ENCODE measurements around the gene DESI2. TPM values are rescaled to one million over a fixed set of nuclear protein-coding genes. Genes with fewer than 3 reads are reported as not detected.

Gene DESI2
- polyA plus RNA-seq, 1 of the 3 experiments (the other 2 are of a cell fraction), result 14.0 TPM

DNA sequence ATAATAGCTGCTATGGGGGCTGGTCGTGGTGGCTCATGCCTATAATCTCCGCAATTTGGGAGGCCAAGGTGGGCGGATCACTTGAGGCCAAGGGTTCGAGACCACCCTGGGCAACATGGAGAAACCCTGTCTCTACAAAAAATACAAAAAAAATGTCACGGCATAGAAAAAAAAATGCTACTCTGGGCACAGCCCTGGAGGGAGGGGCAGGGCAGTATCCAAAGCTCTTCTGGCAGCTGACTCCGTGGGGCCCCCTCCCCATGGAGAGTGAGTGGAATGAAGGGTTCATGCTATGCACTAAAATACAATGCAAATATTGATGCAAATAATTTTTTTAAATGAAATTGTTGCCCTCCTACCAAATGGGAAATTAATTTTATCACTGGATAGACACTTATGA lies 78.7 kb downstream of the DESI2 start:
- WGBS (ENCODE audit: low lambda C conversion rate), result 85% methylated on average over 6 of the region's 6 CpGs
- CTCF ChIA-PET, result no interaction called here

More for the DNA sequence above, 78.7 kb downstream of the DESI2 start:
- H3K9ac ChIP-seq, result no peak overlapping the region
- no peaks in the 10 kb centered on the region for H3K9me2 ChIP-seq
- H3K79me2 ChIP-seq (ENCODE audit: insufficient read depth), result no peaks in the 10 kb centered on the region
- no peaks in the 10 kb centered on the region for H3K27me3 ChIP-seq (ENCODE audit: insufficient read depth)
- no peak overlapping the region for H3K27ac ChIP-seq (ENCODE audit: low read depth in 2 of 2, low read length in 1 of 2)
- H3K4me3 ChIP-seq (ENCODE audit: low read depth in 2 of 2, low read length in 1 of 2), result no peak overlapping the region
- H3K36me3 ChIP-seq (replicated peaks in 1 of 2; ENCODE audit: control insufficient read depth in 1 of 2, insufficient read depth in 2 of 2, low read length in 1 of 2), result no peaks in the 10 kb centered on the region
- no peak overlapping the region for H3K4me2 ChIP-seq
- H3K9me3 ChIP-seq, result peaks cover 4% of the 10 kb centered on the region; the same call in 1 of the 2 replicates
- no peaks in the 10 kb centered on the region; a peak in 1 of 4 replicates for H3K4me1 ChIP-seq (ENCODE audit: control insufficient read depth in 1 of 2, insufficient read depth in 2 of 2, low read depth in 1 of 2, low read length in 1 of 2)
- POLR2A ChIA-PET, result no interaction called here
- H4K20me1 ChIP-seq (ENCODE audit: insufficient read depth), result no peaks in the 10 kb centered on the region
- no peak for DNase-seq
- no peak overlapping the region for H2AFZ ChIP-seq (ENCODE audit: low read depth)
- H3F3A ChIP-seq (replicated peaks; ENCODE audit: insufficient read depth), result no peaks in the 10 kb centered on the region
- TF ChIP-seq MEF2A (IDR thresholded peaks at IDR 0.05; ENCODE audit: borderline replicate concordance, low read depth) (no peak), RCOR1 (IDR thresholded peaks at IDR 0.05; ENCODE audit: low read length) (no peak), NFIC (IDR thresholded peaks at IDR 0.05; ENCODE audit: borderline replicate concordance) (no peak), SIN3A (IDR thresholded peaks at IDR 0.05; ENCODE audit: borderline replicate concordance, low read depth, low read length) (no peak), FOSL2 (IDR thresholded peaks at IDR 0.05; ENCODE audit: borderline replicate concordance, low read depth) (no peak), JUND (IDR thresholded peaks at IDR 0.05) (no peak), TEAD4 (IDR thresholded peaks at IDR 0.05; ENCODE audit: borderline replicate concordance, insufficient read depth) (no peak), RAD21 (IDR thresholded peaks at IDR 0.05; ENCODE audit: low read length) (no peak), CHD2 (IDR thresholded peaks at IDR 0.05; ENCODE audit: low read length, partially characterized antibody) (no peak), ZBTB33 (IDR thresholded peaks at IDR 0.05; ENCODE audit: borderline replicate concordance, low read depth) (no peak), USF2 (IDR thresholded peaks at IDR 0.05; ENCODE audit: borderline replicate concordance, low read depth, low read length) (no peak), PBX3 (IDR thresholded peaks at IDR 0.05) (no peak), RXRA (IDR thresholded peaks at IDR 0.05; ENCODE audit: borderline replicate concordance, low read depth) (no peak), YY1 (IDR thresholded peaks at IDR 0.05; ENCODE audit: low read depth) (no peak), EZH2phosphoT487 (IDR thresholded peaks at IDR 0.05; ENCODE audit: borderline replicate concordance, low read depth) (no peak), EP300 (IDR thresholded peaks at IDR 0.05; ENCODE audit: borderline replicate concordance in 1 of 2, low read depth in 1 of 2, low read length in 1 of 2) (no peak), FOXJ3 (CRISPR knock-in tag; IDR thresholded peaks at IDR 0.05) (no peak), FOXM1 (IDR thresholded peaks at IDR 0.05; ENCODE audit: low read depth) (no peak)
- TF ChIP-seq, protein P1, sequence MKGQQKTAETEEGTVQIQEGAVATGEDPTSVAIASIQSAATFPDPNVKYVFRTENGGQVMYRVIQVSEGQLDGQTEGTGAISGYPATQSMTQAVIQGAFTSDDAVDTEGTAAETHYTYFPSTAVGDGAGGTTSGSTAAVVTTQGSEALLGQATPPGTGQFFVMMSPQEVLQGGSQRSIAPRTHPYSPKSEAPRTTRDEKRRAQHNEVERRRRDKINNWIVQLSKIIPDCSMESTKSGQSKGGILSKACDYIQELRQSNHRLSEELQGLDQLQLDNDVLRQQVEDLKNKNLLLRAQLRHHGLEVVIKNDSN (IDR thresholded peaks at IDR 0.05; ENCODE audit: borderline replicate concordance, low read depth), result no peak
- TF ChIP-seq, protein P2, sequence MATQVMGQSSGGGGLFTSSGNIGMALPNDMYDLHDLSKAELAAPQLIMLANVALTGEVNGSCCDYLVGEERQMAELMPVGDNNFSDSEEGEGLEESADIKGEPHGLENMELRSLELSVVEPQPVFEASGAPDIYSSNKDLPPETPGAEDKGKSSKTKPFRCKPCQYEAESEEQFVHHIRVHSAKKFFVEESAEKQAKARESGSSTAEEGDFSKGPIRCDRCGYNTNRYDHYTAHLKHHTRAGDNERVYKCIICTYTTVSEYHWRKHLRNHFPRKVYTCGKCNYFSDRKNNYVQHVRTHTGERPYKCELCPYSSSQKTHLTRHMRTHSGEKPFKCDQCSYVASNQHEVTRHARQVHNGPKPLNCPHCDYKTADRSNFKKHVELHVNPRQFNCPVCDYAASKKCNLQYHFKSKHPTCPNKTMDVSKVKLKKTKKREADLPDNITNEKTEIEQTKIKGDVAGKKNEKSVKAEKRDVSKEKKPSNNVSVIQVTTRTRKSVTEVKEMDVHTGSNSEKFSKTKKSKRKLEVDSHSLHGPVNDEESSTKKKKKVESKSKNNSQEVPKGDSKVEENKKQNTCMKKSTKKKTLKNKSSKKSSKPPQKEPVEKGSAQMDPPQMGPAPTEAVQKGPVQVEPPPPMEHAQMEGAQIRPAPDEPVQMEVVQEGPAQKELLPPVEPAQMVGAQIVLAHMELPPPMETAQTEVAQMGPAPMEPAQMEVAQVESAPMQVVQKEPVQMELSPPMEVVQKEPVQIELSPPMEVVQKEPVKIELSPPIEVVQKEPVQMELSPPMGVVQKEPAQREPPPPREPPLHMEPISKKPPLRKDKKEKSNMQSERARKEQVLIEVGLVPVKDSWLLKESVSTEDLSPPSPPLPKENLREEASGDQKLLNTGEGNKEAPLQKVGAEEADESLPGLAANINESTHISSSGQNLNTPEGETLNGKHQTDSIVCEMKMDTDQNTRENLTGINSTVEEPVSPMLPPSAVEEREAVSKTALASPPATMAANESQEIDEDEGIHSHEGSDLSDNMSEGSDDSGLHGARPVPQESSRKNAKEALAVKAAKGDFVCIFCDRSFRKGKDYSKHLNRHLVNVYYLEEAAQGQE (IDR thresholded peaks at IDR 0.05; ENCODE audit: low read depth, low read length), result no peak
